SH-SY5Y (cell line): ENCODE measurements around the gene CLUH.

ENCODE experiments used
- GATA2 ChIP-seq: IDR thresholded peaks from 2 replicates; pipeline ENCODE4 v1.6.1; 2011; ENCODE audit warnings: mild to moderate bottlenecking, low read depth, low read length
- GATA3 ChIP-seq: IDR thresholded peaks from 2 replicates; pipeline ENCODE4 v1.6.1; 2011; ENCODE audit warnings: low read depth, mild to moderate bottlenecking, low read length, moderate library complexity

DNA sequence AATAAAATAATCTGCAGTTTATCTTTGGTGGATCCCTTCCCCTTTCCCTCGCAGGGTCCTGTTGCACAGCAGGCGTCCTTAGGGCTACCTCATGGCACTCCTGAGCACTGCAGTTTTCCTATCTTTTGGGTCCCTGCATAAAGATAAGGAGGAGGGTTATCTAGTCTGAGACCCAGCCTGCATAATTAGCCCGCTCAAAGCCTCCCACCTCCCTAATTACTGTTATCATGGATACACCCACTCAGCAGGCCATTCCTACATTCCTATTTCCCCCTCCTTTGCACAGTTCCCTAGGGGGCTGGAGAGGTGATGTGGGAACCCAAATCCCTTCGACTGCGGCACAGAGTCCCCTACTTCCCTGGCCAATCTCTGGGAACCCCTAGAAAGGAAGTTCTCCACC lies 5.1 kb upstream of the CLUH start:
- TF ChIP-seq GATA3 = no peak
- no peak for TF ChIP-seq GATA2
